ENCODE results near the gene DBI.

DBI gene

GRCh38 chr2:119326938-119327337 is 39.8 kb upstream of the DBI start:
- no peak overlapping the region for H3K4me3 ChIP-seq (ENCODE audit: low read depth in 1 of 2, low read length in 1 of 2)
- TF ChIP-seq, protein P1, sequence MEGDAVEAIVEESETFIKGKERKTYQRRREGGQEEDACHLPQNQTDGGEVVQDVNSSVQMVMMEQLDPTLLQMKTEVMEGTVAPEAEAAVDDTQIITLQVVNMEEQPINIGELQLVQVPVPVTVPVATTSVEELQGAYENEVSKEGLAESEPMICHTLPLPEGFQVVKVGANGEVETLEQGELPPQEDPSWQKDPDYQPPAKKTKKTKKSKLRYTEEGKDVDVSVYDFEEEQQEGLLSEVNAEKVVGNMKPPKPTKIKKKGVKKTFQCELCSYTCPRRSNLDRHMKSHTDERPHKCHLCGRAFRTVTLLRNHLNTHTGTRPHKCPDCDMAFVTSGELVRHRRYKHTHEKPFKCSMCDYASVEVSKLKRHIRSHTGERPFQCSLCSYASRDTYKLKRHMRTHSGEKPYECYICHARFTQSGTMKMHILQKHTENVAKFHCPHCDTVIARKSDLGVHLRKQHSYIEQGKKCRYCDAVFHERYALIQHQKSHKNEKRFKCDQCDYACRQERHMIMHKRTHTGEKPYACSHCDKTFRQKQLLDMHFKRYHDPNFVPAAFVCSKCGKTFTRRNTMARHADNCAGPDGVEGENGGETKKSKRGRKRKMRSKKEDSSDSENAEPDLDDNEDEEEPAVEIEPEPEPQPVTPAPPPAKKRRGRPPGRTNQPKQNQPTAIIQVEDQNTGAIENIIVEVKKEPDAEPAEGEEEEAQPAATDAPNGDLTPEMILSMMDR (IDR thresholded peaks at IDR 0.05) = no peak
- H3K9me3 ChIP-seq = no peaks in the 10 kb centered on the region
- no peak overlapping the region for H3K27ac ChIP-seq
- peaks cover 4 to 5% of the 10 kb centered on the region in 2 experiments for H3K4me1 ChIP-seq (ENCODE audit: control insufficient read depth in 1 of 2, insufficient read depth in 1 of 2, low read depth in 1 of 2, low read length in 1 of 2)
- H3K36me3 ChIP-seq = no peaks in the 10 kb centered on the region
- no peaks in the 10 kb centered on the region for H3K27me3 ChIP-seq

GRCh38 chr2:119327431-119327830 is 39.3 kb upstream of the DBI start:
- Histone ChIP-seq H3K27ac (no peak overlapping the region), H3K9me3 (no peaks in the 10 kb centered on the region)
- TF ChIP-seq, protein P1 (IDR thresholded peaks at IDR 0.05) = no peak

DNA sequence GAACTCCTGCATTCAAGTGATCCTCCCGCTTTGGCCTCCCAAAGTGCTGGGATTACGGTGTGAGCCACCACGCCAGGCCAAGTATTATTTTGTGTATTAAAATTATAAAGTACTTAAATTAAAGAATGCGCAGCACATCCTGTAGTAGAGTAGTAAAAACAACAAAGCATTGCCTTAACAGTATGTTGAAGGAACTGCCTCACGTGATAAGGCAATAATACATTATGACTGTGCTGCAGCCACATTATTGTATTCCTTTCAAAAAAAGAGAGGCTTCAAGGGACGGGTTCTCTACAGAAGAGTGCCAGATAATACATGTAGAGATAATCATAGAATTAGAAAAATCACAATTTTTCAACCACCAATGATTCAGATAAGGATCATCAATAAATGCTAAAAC is 33.8 kb upstream of the DBI start:
- peaks cover 8% of the 10 kb centered on the region for H3K36me3 ChIP-seq
- TF ChIP-seq, protein P1 (IDR thresholded peaks at IDR 0.05) = no peak

More at GRCh38 chr2:119327431-119327830, 39.3 kb upstream of the DBI start:
- Histone ChIP-seq H3K4me3 (ENCODE audit: low read depth in 1 of 2, low read length in 1 of 2) (no peak overlapping the region), H3K36me3 (no peaks in the 10 kb centered on the region), H3K4me1 (ENCODE audit: control insufficient read depth in 1 of 2, insufficient read depth in 1 of 2, low read depth in 1 of 2, low read length in 1 of 2) (peaks cover 4 to 5% of the 10 kb centered on the region in 2 experiments), H3K27me3 (no peaks in the 10 kb centered on the region)

DNA sequence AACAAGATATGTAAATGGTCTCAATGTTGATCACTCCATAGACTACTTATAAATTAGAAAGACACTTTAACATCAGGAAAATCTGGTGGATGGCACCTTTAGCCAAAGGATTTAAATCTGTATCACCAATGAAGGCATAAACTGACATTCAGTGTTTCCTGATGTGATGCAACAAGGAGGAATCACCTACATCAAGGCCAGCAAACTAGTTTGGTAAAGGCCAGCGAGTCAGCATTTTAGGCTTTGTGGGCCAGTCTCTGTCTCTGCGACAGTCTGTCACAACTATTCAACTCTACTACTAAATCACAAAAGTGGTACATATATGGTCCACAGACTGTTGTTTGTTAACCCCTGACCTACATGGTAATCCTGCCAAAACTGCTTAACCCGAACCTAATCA is 33.4 kb upstream of the DBI start:
- no peak overlapping the region for H3K27ac ChIP-seq
- H3K36me3 ChIP-seq = peaks cover 8% of the 10 kb centered on the region
- TF ChIP-seq, protein P1 (IDR thresholded peaks at IDR 0.05) = no peak
- no peaks in the 10 kb centered on the region for H3K27me3 ChIP-seq
- H3K4me1 ChIP-seq (ENCODE audit: control insufficient read depth in 1 of 2, insufficient read depth in 1 of 2, low read depth in 1 of 2, low read length in 1 of 2) = no peaks in the 10 kb centered on the region
- H3K4me3 ChIP-seq (ENCODE audit: low read depth in 1 of 2, low read length in 1 of 2) = no peak overlapping the region
- H3K9me3 ChIP-seq = no peaks in the 10 kb centered on the region

More for the DNA sequence above, 33.8 kb upstream of the DBI start:
- no peaks in the 10 kb centered on the region for H3K4me1 ChIP-seq (ENCODE audit: control insufficient read depth in 1 of 2, insufficient read depth in 1 of 2, low read depth in 1 of 2, low read length in 1 of 2)
- no peak overlapping the region for H3K4me3 ChIP-seq (ENCODE audit: low read depth in 1 of 2, low read length in 1 of 2)
- H3K27me3 ChIP-seq = no peaks in the 10 kb centered on the region
- no peaks in the 10 kb centered on the region for H3K9me3 ChIP-seq
- H3K27ac ChIP-seq = no peak overlapping the region

DNA sequence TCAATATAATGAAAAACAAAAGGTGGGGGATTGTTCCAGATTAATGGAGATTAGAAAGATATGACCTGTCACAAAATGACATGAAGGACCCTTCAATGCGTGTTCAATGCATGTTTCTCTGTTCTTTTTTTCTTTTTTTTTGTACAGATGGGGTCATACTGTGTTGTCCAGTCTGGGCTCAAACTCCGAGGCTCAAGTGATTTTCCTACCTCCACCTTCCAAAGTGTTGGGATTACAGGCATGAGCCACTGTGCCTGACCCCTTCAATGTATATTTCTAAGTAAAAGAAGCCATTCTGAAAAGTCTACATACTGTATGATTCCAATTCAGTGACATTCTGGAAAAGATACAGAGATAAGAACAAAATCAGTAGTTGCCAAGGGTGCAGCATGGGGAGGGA is 32.9 kb upstream of the DBI start:
- Histone ChIP-seq H3K4me1 (ENCODE audit: control insufficient read depth in 1 of 2, insufficient read depth in 1 of 2, low read depth in 1 of 2, low read length in 1 of 2) (no peaks in the 10 kb centered on the region), H3K27ac (no peak overlapping the region), H3K27me3 (no peaks in the 10 kb centered on the region), H3K4me3 (ENCODE audit: low read depth in 1 of 2, low read length in 1 of 2) (no peak overlapping the region), H3K36me3 (peaks cover 8% of the 10 kb centered on the region), H3K9me3 (no peaks in the 10 kb centered on the region)
- TF ChIP-seq, protein P1 (IDR thresholded peaks at IDR 0.05) = no peak

GRCh38 chr2:119337749-119338148 is 29.0 kb upstream of the DBI start:
- H3K27me3 ChIP-seq = no peaks in the 10 kb centered on the region
- H3K9me3 ChIP-seq = no peaks in the 10 kb centered on the region
- H3K4me1 ChIP-seq (ENCODE audit: control insufficient read depth in 1 of 2, insufficient read depth in 1 of 2, low read depth in 1 of 2, low read length in 1 of 2) = no peaks in the 10 kb centered on the region
- TF ChIP-seq, protein P1 (IDR thresholded peaks at IDR 0.05) = no peak
- no peak overlapping the region for H3K4me3 ChIP-seq (ENCODE audit: low read depth in 1 of 2, low read length in 1 of 2)
- no peak overlapping the region for H3K27ac ChIP-seq
- H3K36me3 ChIP-seq = peaks cover 8% of the 10 kb centered on the region

Data from neutrophil (primary cell).